GM18873 (cell line): Measurements from ENCODE around the gene DNM2.
A peak's percentile ranks its signal among the peaks of the same experiment; 100 is the strongest.
"Not testable (repeated sequence)": the region's sequence is repeated elsewhere in the genome, so short reads cannot be mapped to it uniquely, and the experiment has no call there.

ENCODE experiments used
- ATAC-seq: cut with Tn5 transposase; IDR thresholded peaks from one replicate; pipeline ENCODE4 v1.9.1; 2021; ENCODE audit warnings: mild to moderate bottlenecking, moderate library complexity, moderate number of reproducible peaks; ENCODE audit not compliant: unreplicated experiment, low FRiP score

DNM2 gene

DNA sequence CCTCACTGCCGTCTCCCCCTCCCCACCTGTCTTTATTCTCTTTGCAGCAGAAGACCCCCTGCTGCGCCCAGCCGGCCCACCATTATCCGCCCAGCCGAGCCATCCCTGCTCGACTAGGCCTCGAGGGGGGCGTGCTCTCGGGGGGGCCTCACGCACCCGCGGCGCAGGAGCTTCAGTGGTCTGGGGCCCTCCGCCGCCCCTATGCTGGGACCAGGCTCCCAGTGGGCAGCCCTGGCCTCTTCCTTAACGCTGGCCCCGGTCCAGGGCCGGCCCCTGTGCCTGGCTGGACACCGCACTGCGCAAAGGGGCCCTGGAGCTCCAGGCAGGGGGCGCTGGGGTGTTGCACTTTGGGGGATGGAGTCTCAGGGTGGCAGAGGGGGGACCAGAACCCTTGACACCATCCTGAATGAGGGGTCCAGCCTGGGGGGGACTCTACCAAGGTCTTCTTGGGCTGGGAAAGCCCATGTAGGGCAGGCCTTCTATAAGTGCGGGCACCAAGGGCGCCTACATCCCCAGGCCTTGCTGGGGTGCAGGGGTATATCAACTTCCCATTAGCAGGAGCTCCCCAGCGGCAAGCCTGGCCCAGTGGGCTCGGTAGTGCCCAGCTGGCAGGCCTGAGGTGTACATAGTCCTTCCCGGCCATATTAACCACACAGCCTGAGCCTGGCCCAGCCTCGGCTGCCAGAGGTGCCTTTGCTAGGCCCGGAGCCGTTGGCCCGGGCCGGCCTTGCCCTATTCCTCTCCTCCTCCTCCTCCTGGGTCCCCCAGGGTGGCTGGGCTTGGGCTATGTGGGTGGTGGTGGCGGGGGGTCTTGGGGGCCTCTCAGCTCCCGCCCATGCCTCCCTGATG, 113.3 kb downstream of the DNM2 start:
- ATAC-seq = no peak

GRCh38 chr19:10831987-10832938, 114.4 kb downstream of the DNM2 start:
- no peak for ATAC-seq

GRCh38 chr19:10832939-10833296, 115.0 kb downstream of the DNM2 start:
- no peak for ATAC-seq

- peak; percentile 45 for ATAC-seq
These were observed 117.3 kb downstream of the DNM2 start for GRCh38 chr19:10835089-10835753.

DNA sequence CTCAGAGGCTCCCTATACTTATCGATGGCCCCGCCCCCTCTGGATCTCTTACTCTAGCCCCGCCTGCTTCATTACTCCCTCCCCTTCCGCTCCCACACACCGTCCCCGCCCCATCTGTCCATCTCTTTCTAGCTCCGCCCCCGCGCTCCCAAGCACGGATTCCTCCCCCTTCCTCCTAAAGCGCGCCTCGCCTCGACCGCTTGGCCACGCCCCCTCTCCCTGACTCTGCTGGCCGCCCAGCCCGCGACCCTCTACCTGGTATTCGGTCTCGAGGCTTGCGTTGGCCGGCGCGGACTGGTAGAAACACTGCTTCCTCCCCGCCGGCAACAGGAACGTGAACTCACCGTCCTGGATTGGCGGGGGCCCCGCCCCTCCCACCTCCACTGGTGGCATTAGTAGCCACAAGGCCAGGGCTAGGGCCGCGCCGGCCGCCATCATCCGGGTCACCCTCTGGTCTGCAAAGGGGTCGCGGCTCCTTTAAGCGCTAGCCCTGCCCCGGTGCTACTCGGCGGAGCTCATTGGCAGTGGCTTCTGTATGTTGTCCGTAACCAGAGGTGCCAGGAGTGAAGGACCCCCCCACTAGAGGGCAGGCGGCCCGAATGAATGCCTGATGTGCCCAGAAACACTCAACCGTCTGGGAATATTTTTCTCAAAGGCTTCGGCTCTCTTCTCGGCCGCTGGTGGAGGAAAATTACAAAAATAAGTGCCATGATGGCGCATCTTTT, 118.0 kb downstream of the DNM2 start, which contains the start of gene TMED1:
Gene TMED1, minus strand, starts transcription at position 459 of the 725 bp plus-strand sequence. Its CDS starts 21 bp downstream, at position 438.
- peak; percentile 50 for ATAC-seq

DNA sequence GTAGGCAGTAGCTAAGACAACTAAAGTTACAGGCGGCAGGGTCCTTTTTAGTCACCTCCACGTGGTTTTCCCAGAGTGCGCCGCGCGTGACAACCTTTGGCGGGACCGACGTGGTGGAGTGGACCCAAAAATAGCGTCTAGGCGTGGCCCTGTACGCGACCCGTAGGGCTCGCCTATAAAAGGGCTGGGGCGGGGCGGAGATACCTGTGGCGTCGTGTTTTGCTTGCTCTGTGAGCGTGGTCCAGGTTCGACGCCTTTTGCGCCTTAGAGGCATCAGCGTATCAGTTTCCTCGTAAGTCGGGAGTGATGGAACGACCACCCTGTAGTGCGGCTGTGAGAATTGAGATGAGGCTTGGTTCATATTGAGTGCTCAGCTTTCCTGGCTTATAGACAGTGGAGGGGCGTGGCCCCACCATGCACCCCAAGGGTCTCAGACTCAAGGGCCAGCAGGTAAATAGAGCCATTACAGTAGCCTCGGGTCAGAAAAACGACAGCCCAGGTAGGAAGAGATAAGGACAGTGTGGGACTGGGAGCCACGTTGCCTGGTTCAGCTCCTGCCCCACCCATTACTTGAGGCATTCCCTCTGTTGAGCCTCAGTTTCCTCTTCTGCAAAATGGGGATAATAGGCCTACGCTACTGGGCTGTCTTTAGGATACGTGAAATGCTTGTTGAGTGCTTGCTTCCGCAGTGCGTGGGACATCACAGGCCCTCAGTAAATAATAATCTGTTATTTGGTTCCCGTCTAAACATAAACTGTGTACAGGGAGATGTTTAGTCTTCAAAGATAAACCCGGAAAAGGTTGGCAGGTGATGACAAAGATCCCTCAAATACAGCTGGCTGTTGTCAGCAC, 118.8 kb downstream of the DNM2 start:
- ATAC-seq = peak; percentile 2

GRCh38 chr19:10837649-10838048, 119.8 kb downstream of the DNM2 start:
- ATAC-seq = not testable (repeated sequence)

DNA sequence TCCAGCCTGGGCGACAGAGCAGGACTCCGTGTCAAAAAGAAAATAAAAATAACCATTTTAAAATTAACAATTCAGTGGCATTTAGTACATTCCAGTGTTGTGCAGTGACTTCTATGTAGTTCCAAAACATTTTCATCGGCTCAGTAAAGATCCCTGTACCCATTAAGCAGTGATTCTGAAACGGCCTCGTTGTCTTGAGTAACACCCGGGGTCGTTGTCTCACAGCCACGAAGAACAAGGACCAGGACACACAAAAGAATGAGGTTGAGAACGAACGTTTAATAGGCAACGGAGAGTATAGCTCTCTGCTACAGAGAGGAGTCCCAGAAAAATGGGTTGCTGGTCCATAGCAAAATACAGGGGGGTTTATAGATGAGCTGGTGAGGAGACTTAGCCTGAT, 120.5 kb downstream of the DNM2 start:
- ATAC-seq = no peak

- ATAC-seq = no peak
These were observed 121.5 kb downstream of the DNM2 start for GRCh38 chr19:10839114-10840050.

DNA sequence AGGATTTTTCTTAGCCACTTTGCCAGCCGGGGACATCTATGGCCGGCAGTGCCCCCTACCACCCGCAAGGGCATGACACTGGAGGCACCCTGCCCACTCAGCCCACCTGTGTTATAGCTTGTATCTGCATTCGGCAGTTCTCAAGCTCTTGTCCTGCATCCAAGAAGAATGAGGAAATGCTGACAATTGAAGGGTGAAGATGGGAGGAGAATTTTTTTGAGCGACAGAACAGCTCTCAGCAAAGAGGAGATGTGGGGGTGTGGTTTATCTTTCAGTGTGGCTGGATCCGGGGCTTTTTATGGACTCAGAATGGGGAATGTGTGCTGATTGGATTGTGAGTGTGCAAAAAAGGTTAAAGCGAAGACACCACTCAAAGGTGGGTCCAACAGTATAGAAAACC, 124.9 kb downstream of the DNM2 start:
- ATAC-seq = no peak

GRCh38 chr19:10846500-10847202, 128.8 kb downstream of the DNM2 start:
- no peak for ATAC-seq

DNA sequence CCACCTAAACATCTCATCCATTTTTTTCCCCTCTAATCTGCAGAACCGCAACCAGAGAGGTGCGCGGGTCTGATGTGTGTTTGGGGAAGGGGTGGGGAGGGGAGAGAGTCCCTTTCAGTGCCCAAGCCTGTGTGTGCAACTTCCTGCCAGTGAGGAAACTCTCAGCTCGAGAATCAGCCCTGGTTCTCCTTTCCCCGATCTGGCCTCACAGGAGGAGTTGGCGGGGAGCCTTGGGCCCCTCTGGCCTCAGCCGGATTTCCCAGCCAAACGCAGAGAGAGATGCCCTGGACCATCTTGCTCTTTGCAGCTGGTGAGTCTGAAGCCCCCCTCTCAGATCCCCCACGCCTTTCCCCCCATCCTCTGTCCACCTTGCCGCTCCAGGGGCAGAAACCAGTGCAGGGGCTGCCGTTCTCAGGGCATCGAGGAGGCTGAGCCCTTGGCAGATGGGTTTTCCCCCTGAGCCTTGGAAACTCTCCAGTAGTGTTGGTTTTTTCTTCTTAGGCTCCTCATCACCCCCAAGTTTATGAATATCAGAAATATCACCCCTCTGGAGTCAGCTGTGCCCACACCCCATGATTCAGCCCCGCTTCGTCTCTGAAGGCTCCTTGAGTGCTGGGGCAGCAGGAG, 130.5 kb downstream of the DNM2 start, which contains the start of gene C19orf38:
Gene C19orf38, plus strand, starts transcription at position 186 of the 627 bp plus-strand sequence. Its CDS starts 94 bp downstream, at position 280.
- no peak for ATAC-seq

DNA sequence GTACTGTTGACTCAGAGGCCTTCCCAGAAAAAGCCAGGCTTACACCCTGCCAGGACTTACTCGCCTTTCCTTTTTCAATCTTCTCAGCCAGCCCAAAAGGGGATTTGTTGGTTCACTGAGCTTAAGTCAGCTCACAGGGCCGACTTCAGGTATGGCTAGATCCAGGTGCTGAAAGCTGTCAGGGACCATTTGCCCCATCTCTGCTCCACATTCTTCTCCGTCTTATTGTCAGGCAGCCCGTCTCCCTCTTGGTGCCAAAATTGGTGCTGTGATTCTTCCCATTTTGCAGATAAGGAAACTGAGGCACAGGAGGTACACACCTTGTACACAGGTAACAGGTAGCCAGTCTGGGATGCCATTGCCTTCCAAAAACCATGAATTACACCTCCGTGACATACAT, 132.8 kb downstream of the DNM2 start:
- no peak for ATAC-seq

DNA sequence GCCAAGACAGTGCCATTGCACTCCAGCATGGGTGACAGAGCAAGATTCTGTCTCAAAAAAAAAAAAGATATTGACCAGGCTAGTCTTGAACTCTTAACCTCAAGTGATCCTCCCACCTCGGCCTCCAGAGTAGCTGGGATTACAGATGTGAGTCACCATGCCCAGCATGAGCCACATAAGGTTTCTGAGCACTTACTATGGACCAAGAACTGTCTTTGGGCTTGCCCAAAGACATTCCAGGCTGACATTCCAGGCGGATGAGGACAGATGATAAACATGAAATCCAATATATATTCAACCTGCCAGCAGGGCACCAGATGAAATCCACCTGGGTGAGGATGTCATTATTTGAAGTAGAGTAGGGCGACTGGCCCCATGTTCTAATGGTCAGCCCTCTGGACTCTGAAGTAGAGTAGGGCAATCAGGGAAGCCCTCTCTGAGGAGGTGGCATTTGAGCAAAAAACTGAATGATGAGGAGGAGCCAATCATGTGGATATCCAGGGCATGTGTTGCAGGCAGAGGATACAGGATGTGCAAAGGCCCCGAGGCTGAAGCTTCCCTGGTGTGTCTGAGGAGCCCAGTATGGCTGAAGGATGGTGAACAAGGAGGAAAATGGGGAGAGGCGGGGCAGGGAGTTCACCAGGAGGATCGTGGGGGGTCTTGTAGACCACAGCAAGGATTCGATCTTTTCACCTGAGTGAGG, 134.4 kb downstream of the DNM2 start:
- ATAC-seq = no peak

- ATAC-seq = no peak
These were observed 135.1 kb downstream of the DNM2 start for GRCh38 chr19:10852941-10853340.

DNA sequence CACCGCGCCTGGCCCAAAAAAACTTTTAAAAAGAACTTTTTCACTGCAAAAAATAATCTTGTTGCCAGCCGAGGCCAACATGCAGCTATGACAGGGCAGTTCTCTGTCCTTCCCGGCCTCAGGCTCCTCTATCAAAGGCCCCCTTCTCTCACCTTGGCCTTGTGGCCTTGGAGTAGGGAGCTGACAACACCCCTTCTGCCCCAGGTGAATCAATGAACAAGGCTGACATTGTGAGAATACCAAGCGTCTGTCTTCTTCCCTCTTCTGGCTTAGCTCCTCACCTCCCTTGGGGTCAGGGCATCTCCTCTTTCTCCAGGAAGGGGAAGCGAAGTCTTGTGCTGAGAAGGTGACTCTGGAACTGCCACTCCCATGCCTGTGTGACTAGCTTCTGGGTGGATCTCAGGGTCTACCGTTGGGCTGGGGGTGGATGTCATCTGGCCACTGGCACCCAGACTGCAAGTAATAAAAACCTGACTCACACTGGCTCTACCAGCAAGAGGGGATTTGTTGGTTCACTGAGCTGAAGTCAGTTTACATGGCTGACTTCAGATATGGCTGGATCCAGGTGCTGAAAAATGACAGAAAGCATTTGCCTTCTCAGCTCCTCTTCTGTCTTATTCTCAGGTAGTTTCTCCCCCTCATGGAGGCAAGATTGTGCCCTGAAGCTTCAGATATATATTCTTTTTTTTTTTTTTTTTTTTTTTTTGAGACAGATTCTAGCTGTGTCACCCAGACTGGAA, 136.6 kb downstream of the DNM2 start:
- no peak for ATAC-seq
